K562 (cell line): ENCODE measurements around the gene ADRB1. TPM values are rescaled to one million over a fixed set of nuclear protein-coding genes. Genes with fewer than 3 reads are reported as not detected.

ENCODE experiments used
- ATAC-seq: fragments of 200-7000 bp; cut with Tn5 transposase; 3 replicates; pipeline ENCODE4 v1.9.1; 2020; ENCODE audit warnings: moderate library complexity
- BruUV-seq: library from RNA; stranded (reverse); fragments of 400-500 nt; replicated peaks from 2 replicates; lab custom pipeline; 2021; lab: Mats Ljungman, UMichigan
- CTCF ChIA-PET: fragments of 300-600 bp; formaldehyde crosslinking; extraction: SDS; loops from one replicate; lab custom pipeline; 2021; ENCODE audit warnings: low intra/inter-chr PET ratio; lab: Yijun Ruan, JAX
- POLR2A ChIA-PET: fragments of 300-600, 350-650 bp; sonication (Branson Sonifier 250); formaldehyde crosslinking; extraction: SDS; loops from one replicate; lab custom pipeline; 2021; ENCODE audit warnings: antibody characterized with exemption, inconsistent platforms; lab: Yijun Ruan, JAX
- DNase-seq, 4 experiments: peaks; one replicate each; pipeline versions ENCODE4 v3.0.0 to v3.0.0-alpha.2; 2011 to 2018; ENCODE audit warnings: low spot score in 3 of 4, mixed read lengths in 3 of 4; ENCODE audit errors: extremely low read depth in 1 of 4
- FAIRE-seq: peaks from 2 replicates; lab custom pipeline; 2011; peaks lifted over from hg19 to GRCh38; lab: Jason Lieb, UNC
- H2AFZ ChIP-seq: 2 replicates; pipeline ENCODE4 v1.6.0; 2011; ENCODE audit warnings: low read depth, low read length, control low read depth, inconsistent platforms
- H3K27ac ChIP-seq: fragments of 200-600 bp; 3 replicates; pipeline ENCODE4 v1.8.0; 2011; ENCODE audit warnings: low read depth, mild to moderate bottlenecking, control low read depth, inconsistent platforms, low read length, moderate library complexity, mixed read lengths; ENCODE audit errors: extremely low read depth
- H3K27me3 ChIP-seq, 2 experiments: fragments of 300-600 bp in 1 of 2; 2 replicates in 1 of 2; 3 replicates in 1 of 2; pipeline versions ENCODE4 v1.6.0 to v1.8.0; 2011; ENCODE audit warnings: inconsistent platforms in 2 of 2, low read length in 2 of 2, mild to moderate bottlenecking in 1 of 2, mixed read lengths in 1 of 2, moderate library complexity in 1 of 2; ENCODE audit not compliant: control insufficient read depth in 2 of 2, insufficient read depth in 2 of 2
- H3K36me3 ChIP-seq: fragments of 300-600 bp; 3 replicates; pipeline ENCODE4 v1.8.0; 2011; ENCODE audit warnings: mild to moderate bottlenecking, low read length, inconsistent platforms; ENCODE audit not compliant: control insufficient read depth, insufficient read depth
- H3K4me1 ChIP-seq, 2 experiments: fragments of 200-600 bp in 1 of 2; replicated peaks in 1 of 2; 2 replicates in 1 of 2; 3 replicates in 1 of 2; pipeline versions ENCODE4 v1.5.1 to v1.8.0; 2011; ENCODE audit warnings: inconsistent platforms in 2 of 2, low read length in 2 of 2, mild to moderate bottlenecking in 1 of 2, mixed read lengths in 1 of 2, moderate library complexity in 1 of 2; ENCODE audit not compliant: control insufficient read depth in 2 of 2, insufficient read depth in 2 of 2
- H3K4me2 ChIP-seq: 2 replicates; pipeline ENCODE4 v1.6.1; 2011; ENCODE audit warnings: low read length, control low read depth, inconsistent platforms, mixed read lengths; ENCODE audit not compliant: insufficient read depth
- H3K4me3 ChIP-seq: fragments of 200-600 bp; sonication (generic), shearing (Covaris generic); 2 replicates; pipeline ENCODE4 v1.5.1; 2016; ENCODE audit warnings: control low read depth, inconsistent platforms
- H3K79me2 ChIP-seq: fragments of 200-600 bp; 3 replicates; pipeline ENCODE4 v1.8.0; 2011; ENCODE audit warnings: low read length, inconsistent platforms; ENCODE audit not compliant: control insufficient read depth, insufficient read depth
- H3K9ac ChIP-seq, 2 experiments: 2 replicates each; pipeline versions ENCODE4 v1.6.0 to v1.6.1; 2011; ENCODE audit warnings: low read depth in 2 of 2, low read length in 2 of 2, control low read depth in 1 of 2, inconsistent platforms in 1 of 2, mild to moderate bottlenecking in 1 of 2, mixed read lengths in 1 of 2; ENCODE audit not compliant: insufficient read depth in 1 of 2
- H3K9me1 ChIP-seq: one replicate; pipeline ENCODE4 v1.6.0; 2011; ENCODE audit warnings: inconsistent platforms, mild to moderate bottlenecking, low read length, moderate library complexity; ENCODE audit not compliant: control insufficient read depth, insufficient read depth
- H3K9me3 ChIP-seq: replicated peaks from 2 replicates; pipeline ENCODE4 v1.5.1; 2011; ENCODE audit warnings: low read depth, low read length, inconsistent platforms; ENCODE audit not compliant: control insufficient read depth, insufficient read depth
- H4K20me1 ChIP-seq: replicated peaks from 2 replicates; pipeline ENCODE4 v1.6.1; 2011; ENCODE audit warnings: low read length, inconsistent platforms, mixed read lengths; ENCODE audit not compliant: control insufficient read depth, insufficient read depth
- CEBPG ChIP-seq, 3 experiments: fragments of 200-800 bp in 1 of 3; sonication (Bioruptor generic) in 1 of 3; sonication (generic) in 1 of 3; formaldehyde crosslinking in 1 of 3; IDR thresholded peaks in 2 of 3; conservative IDR thresholded peaks in 1 of 3; 2 replicates each; pipeline versions ENCODE4 v1.6.1 to v1.8.0; 2016 to 2022; ENCODE audit warnings: missing compliant biosample characterization in 2 of 3, missing genetic modification characterization in 2 of 3, mild to moderate bottlenecking in 1 of 3, missing genetic modification reagents in 1 of 3
- EHMT2 ChIP-seq: fragments of 450-650 bp; IDR thresholded peaks from 2 replicates; pipeline ENCODE4 v1.6.1; 2018; ENCODE audit warnings: antibody characterized with exemption
- KDM5B ChIP-seq: fragments of 200-600 bp; sonication (generic); IDR thresholded peaks from 2 replicates; pipeline ENCODE4 v1.6.1; 2012; ENCODE audit warnings: low read depth, mild to moderate bottlenecking, moderate library complexity, low read length, control low read depth, inconsistent platforms; ENCODE audit not compliant: insufficient replicate concordance
- MED1 ChIP-seq: sonication (generic); formaldehyde crosslinking; IDR thresholded peaks from 2 replicates; pipeline ENCODE4 v1.8.1; 2023; ENCODE audit warnings: missing genetic modification reagents, borderline replicate concordance
- MEIS2 ChIP-seq: fragments of 450-650 bp; IDR thresholded peaks from 2 replicates; pipeline ENCODE4 v1.6.1; 2014; ENCODE audit warnings: mild to moderate bottlenecking; ENCODE audit not compliant: partially characterized antibody
- NCOA4 ChIP-seq: fragments of 450-650 bp; IDR thresholded peaks from 2 replicates; pipeline ENCODE4 v1.6.1; 2018; ENCODE audit warnings: mild to moderate bottlenecking; ENCODE audit not compliant: partially characterized antibody
- SREBF2 ChIP-seq: sonication (generic); formaldehyde crosslinking; IDR thresholded peaks from 2 replicates; pipeline ENCODE4 v1.4.0; 2020; ENCODE audit warnings: mild to moderate bottlenecking, missing genetic modification reagents
- ZNF324 ChIP-seq: fragments of 250-450 bp; sonication (Bioruptor Pico); IDR thresholded peaks from 2 replicates; pipeline ENCODE4 v1.4.0; 2020; ENCODE audit warnings: mild to moderate bottlenecking
- WGBS: fragments of 100-300 bp; shearing (Covaris generic); methylation state at CpG from one replicate; pipeline ENCODE4 v1.1.6; 2016; ENCODE audit warnings: low coverage, mixed read lengths; ENCODE audit not compliant: insufficient coverage; ENCODE audit errors: missing lambda C conversion rate; 5-methylcytosine and 5-hydroxymethylcytosine counted together
- in situ Hi-C: fragments of 300-500 bp; cut with MboI; formaldehyde crosslinking; loops from 4 replicates; pipeline ENCODE4 v1.15.0; 2018; ENCODE audit warnings: inconsistent platforms, mixed read lengths
- intact Hi-C: fragments of 100-400 bp; cut with micrococcal nuclease; formaldehyde crosslinking; loops from 2 replicates; pipeline ENCODE4 v1.14.2; 2022
- polyA plus RNA-seq, 8 experiments: library from polyadenylated mRNA; depleted of rRNA in 4 of 8; stranded (reverse) in 5 of 8; unstranded in 3 of 8; fragments of >200 nt; fragmentation: Nextera tagmentation in 2 of 8; fragmentation: Illumina TruSeq in 1 of 8; extraction: Ambion mirVana in 2 of 8; extraction: Trizol in 1 of 8; gene quantifications; 2 replicates each; pipeline versions ENCODE4 v1.2.1 to v1.2.3, GENCODE V29; 2011 to 2014; ENCODE audit warnings: inconsistent platforms in 1 of 8, missing spikeins in 1 of 8
- total RNA-seq, 7 experiments: library from RNA; depleted of rRNA in 6 of 7; stranded (reverse); fragments of >200 nt in 6 of 7; fragmentation: Illumina TruSeq in 2 of 7; extraction: Trizol in 2 of 7; gene quantifications; 2 replicates each; pipeline versions ENCODE4 v1.2.1 to v1.2.3, GENCODE V29; 2011 to 2021; ENCODE audit warnings: low replicate concordance in 1 of 7

Gene ADRB1
- total and polyA plus RNA-seq, 9 of the 15 experiments (the other 6 are each of a cell fraction or from before 2014, with no cell fraction given), result 0.07 to 0.11 (median 0.09) TPM; not detected in 6

DNA sequence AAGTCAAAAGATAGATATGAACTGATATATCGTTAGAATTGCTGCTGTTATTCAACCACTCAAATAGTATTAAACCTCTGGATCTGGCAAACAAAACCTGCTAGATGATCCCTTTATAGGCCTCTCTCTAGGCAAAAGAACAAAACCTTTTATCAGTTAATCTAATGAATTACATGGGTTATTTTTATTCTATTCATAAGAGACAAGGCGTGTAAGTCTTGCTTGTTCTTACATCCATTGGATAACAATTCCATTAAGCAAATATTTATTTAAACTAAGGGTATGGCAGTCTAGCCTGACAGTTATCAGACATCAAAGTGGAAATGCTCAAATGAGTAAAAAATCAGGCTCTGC lies 16.6 kb upstream of the ADRB1 start:
- WGBS, result 32% methylated on average over 2 of the region's 2 CpGs
- ChIA-PET POLR2A (no interaction called here), CTCF (no interaction called here)
- Histone ChIP-seq H3K9me3 (no peaks in the 10 kb centered on the region), H3K9me1 (no peaks in the 10 kb centered on the region), H2AFZ (no peak overlapping the region), H3K4me1 (peaks cover 5 to 15% of the 10 kb centered on the region in 2 experiments; a peak in 4 of 5 replicates), H3K36me3 (no peaks in the 10 kb centered on the region), H3K79me2 (no peaks in the 10 kb centered on the region), H4K20me1 (no peaks in the 10 kb centered on the region), H3K27me3 (no peaks in the 10 kb centered on the region), H3K9ac (no peak overlapping the region), H3K27ac (no peak overlapping the region), H3K4me3 (no peak overlapping the region), H3K4me2 (no peak overlapping the region)
- FAIRE-seq (no peak), ATAC-seq (no peak), DNase-seq (no peak)
- in situ Hi-C loops (no loop called here), intact Hi-C loops (loop anchor here (10.0 kb wide), 1 partner anchor 172 kb away; the partner anchor contains the start of genes DCLRE1A and NHLRC2)
- TF ChIP-seq MEIS2 (no peak), CEBPG (CRISPR knock-in tag; IDR thresholded peaks at IDR 0.05) (no peak), CEBPG (tag; conservative IDR thresholded peaks at IDR 0.05 in 1 of 2, IDR thresholded peaks at IDR 0.05 in 1 of 2) (no peak), NCOA4 (no peak), MED1 (CRISPR knock-in tag) (no peak), ZNF324 (CRISPR knock-in tag) (no peak), EHMT2 (no peak)
- BruUV-seq, result no TSS peak

DNA sequence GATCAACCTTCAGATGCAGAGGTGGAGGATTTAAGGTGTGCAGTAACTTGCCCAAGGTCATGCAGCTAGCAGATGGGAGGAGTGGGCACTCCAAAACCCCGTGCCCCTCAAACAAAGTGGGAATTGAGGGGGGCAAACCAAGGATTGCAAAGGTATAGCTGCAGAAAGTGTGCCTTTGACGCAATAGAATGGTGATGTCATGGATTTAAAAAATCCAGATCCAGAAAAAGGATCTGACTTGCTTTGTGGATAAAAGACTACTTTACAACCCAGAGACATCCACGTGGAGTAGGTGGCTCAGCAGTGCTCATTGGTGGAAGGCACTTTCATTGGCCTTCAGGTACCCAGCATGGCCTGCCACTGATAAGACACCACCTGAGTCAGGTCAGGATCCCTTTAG lies 15.7 kb upstream of the ADRB1 start:
- H3K79me2 ChIP-seq, result no peaks in the 10 kb centered on the region
- CTCF ChIA-PET, result no interaction called here
- TF ChIP-seq SREBF2 (no peak), KDM5B (no peak)
- TF ChIP-seq, all 486 proteins: peak for 0
- in situ Hi-C loops (no loop called here), intact Hi-C loops (loop anchor here (10.0 kb wide), 1 partner anchor 173 kb away; the partner anchor contains the start of genes DCLRE1A and NHLRC2)
- Histone ChIP-seq H3K36me3 (no peaks in the 10 kb centered on the region), H3K9ac (no peak overlapping the region), H3K27me3 (no peaks in the 10 kb centered on the region), H3K4me3 (no peak overlapping the region), H2AFZ (no peak overlapping the region), H3K4me1 (peaks cover 5 to 14% of the 10 kb centered on the region in 2 experiments; a peak in 4 of 5 replicates), H3K9me1 (no peaks in the 10 kb centered on the region), H3K27ac (no peak overlapping the region), H3K4me2 (no peak overlapping the region), H3K9me3 (no peaks in the 10 kb centered on the region), H4K20me1 (no peaks in the 10 kb centered on the region)
- no peak for ATAC-seq
- no TSS peak for BruUV-seq
- POLR2A ChIA-PET, result no interaction called here
- no peak for FAIRE-seq
- 18% methylated on average over 3 of the region's 3 CpGs for whole genome bisulfite sequencing
- DNase-seq, result no peak
